8988T (cell line): Measurements from ENCODE around the gene GON7.
"Not testable (repeated sequence)": the region's sequence is repeated elsewhere in the genome, so short reads cannot be mapped to it uniquely, and the experiment has no call there.

Experiments used
- DNase-seq: peaks from one replicate; pipeline ENCODE4 v3.0.0; 2011

The GON7 gene, protein sequence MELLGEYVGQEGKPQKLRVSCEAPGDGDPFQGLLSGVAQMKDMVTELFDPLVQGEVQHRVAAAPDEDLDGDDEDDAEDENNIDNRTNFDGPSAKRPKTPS

GRCh38 chr14:93206793-93207467 lies at the start of gene GON7, which contains the start of gene UBR7:
Gene GON7, minus strand, starts transcription at chr14:93207065. Its CDS starts 28 bp downstream, at chr14:93207037.
Gene UBR7, plus strand, starts transcription at chr14:93207256. Its CDS starts 36 bp downstream, at chr14:93207292.
- peak; percentile 61 for DNase-seq

DNA sequence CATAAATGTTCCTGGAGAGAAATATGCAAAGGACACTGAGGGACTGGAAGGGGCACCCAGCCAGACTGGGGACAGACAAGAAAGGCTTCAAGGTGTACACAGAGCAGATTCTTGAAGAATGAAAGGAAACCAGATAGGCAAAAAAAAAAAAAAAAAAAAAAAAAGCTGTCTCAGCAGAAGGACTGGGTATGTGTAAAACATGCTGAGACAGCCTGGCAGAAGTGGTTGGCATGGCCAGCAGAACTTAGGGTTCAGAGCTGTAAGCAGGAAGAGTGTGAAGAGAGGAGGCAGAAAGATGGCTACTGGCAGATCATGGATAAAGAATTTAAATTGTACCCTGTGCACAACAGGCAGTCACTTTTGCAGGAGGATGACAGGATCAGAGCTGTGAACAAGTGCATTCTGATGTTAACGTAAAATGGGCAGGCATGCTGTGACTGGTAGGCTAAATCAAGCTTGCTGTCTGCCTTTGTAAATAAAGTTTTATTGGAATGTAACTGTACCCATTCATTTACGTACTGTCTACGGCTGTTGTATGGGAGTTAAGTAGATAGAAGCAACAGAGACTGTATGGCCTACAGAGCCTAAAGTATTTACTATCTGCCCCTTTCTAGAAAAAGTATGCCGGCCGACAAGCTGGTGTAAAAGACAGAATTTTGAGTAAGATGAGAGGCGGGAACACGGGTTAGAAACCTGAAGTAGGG lies 42.4 kb upstream of the GON7 start:
- DNase-seq = no peak

DNA sequence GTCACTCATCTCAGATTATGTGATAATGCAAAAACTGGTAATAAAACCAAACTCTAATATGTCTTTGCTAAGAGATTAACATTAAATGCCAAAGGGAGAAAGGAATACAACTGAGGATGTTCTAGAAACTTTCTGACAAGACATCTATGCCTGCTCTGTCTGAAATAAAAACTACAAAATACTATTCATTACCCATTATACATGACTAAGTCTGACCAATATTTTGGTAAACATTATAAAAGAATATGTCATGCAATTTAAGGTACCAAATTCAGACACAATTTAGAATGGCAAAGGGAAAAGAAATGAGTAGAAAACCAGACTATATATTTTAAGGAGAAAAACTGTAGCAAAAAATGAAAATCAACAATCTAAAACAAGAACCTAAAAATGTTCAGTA lies 39.7 kb upstream of the GON7 start:
- no peak for DNase-seq

DNA sequence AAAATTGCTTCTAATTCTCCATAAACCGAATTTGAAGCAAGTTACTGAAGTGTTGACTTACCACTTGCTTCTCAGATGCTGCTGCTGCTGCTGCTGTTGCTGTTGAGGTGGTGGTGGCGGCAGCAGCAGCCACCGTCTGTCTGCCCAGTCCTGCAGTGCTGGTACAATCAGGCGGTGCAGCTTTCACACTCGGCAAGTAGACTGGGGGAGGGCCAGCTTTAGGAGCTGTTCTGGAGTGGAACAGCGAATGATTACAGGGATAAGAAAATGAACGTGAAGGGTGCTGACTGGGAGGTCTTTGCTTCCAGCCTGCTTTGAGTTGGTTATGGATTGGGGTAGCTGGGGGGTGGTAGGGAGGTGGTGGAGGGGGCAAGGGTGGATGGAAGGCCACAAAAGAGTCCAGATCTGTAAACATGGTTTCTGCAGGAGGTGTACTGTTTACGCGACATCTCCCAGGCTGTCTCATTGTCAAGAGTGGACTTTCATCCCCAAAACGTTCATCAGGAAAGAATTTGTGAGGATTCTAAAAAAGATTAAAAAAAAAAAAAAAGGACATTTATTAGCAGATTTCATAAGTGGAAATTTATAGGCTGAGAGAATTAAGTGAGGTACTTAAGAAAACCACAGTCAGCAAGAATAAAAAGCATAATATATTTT lies 39.0 kb upstream of the GON7 start:
- no peak for DNase-seq

GRCh38 chr14:93240678-93241000 lies 33.8 kb upstream of the GON7 start:
- no peak for DNase-seq

DNA sequence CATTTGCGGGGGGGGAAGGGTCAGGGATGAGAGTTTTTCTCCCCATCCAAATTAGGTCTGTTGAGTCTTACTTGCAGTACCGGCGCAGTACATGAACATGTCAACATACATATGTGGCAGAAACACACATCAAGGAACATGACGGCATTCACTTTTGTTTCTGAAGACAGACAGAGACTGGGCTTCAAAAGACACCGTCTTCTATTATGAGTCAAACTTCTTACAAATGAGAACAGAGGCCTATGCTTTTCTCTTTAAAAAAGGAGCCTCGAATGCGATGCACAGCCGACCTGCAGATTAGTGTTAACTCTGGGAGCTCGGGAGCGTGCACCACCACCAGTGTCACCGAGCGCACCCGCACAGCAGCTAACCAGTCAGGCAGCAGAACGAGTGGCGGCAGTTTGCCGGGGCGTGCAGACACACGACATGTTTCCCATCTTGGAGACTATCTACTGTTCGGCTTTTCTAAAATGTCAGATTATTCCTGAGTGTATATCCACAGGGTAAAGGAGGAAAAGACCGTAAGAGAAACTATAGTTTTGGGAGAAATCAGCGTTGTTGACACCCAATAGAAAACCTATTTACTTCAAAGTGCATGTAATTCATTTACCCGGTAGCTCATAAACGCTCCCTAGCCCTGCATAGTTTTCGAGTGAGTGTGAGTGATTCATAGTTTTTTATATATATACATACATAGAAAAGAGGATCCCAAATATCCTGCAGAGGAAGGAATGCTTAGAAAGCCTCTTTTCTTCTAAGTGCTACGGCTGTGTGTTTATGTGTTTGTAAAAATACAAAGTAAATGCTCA lies 33.2 kb upstream of the GON7 start:
- DNase-seq = no peak

DNA sequence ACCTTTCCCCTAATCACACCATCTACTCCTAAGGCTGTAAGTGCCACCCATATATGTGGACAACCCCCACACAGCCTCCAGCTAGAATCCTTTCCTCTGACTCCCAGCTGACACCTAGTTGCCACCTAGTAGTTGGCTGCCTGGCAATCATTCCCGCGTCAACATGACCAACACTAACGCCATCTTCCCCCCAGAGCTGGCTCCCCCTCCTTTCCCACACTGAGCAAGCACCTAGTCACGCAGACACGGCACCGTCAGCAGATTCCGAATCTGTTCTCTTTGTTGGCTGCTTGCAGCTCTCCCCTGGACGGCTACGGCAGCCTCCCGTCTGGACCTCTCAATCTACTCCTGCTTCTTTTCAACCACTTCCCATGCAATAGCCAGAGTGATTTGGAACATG lies 27.9 kb upstream of the GON7 start:
- DNase-seq = no peak

DNA sequence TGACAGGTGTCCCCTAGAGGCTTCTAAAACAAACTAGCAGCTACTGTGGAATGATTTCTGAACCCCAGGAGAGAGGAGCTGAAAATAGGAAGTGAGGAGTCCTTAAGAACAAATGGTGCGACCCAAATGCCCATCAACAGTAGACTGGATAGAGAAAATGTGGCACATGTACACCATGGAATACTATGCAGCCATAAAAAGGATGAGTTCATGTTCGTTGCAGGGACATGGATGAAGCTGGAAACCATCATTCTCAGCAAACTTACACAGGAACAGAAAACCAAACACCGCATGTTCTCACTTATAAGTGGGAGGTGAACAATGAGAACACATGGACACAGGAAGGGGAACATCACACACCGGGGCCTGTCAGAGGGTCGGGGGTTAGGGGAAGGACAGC lies 26.2 kb upstream of the GON7 start:
- not testable (repeated sequence) for DNase-seq

DNA sequence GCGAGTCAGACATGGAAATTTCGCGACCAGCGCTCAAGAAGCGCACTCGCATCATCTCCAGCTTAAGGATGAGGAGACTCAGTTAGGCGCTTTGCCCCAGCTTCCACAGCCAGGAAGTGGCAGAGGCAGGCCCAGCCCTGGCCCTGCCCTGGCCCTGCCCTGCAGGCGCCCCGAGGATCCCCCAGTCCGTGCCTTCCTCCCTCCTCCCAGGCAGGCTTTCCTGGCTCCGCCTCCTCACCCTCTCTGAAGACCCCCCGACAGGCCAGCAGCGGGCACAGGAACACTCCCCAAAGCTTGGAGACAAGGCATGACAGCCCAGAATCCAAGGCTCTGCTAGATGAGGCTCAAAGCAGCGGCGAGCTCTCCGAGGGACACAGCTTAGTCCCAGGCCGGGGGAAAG lies 25.3 kb upstream of the GON7 start:
- DNase-seq = no peak

- no peak for DNase-seq
These were observed 24.5 kb upstream of the GON7 start for GRCh38 chr14:93231129-93231979.

GRCh38 chr14:93230539-93230938 lies 23.7 kb upstream of the GON7 start:
- DNase-seq = no peak

- no peak for DNase-seq
These were observed 21.7 kb upstream of the GON7 start for GRCh38 chr14:93228550-93228949.

GRCh38 chr14:93223565-93223964 lies 16.7 kb upstream of the GON7 start:
- no peak for DNase-seq

GRCh38 chr14:93220509-93220908 lies 13.6 kb upstream of the GON7 start:
- DNase-seq = no peak

DNA sequence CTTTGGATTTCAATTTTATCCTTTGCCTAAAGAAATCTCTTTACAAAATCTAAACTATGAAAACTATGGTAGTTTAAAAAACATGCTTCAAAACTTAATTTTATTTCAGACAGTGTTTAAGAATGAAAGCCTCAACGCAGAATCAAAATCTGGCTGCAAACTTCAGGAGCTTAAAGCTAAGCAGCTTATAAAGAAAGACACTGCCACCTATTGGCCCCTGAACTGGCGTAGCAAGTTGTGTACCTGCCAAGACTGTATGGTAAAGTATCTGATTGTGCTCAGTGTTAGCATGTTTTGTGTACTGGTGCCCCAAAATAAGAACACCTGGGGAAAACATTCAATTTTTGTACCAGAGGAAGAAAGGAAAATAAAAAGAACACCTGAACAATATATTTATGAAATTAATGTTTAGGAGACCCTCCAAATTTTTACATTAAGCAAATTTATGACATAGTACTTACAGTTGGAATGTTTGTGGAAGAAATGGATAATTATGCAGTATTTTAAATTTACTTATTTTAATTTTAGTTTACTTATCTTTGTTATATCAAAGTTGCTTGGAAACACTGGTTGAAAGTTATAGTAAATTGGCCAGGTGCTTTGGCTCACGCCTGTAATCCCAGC lies 12.3 kb upstream of the GON7 start:
- DNase-seq = no peak

- DNase-seq = no peak
These were observed 7.7 kb upstream of the GON7 start for GRCh38 chr14:93214598-93214997.

- DNase-seq = no peak
These were observed 5.6 kb upstream of the GON7 start for GRCh38 chr14:93212432-93212831.

GRCh38 chr14:93207468-93208308 lies 823 bp upstream of the GON7 start:
- DNase-seq = no peak

- no peak for DNase-seq
These were observed 5.6 kb downstream of the GON7 start for GRCh38 chr14:93201155-93201704.

- no peak for DNase-seq
These were observed 6.3 kb downstream of the GON7 start for GRCh38 chr14:93200553-93200952.
